Measurements from ENCODE around the gene GPR84.
"Not testable (repeated sequence)": the region's sequence is repeated elsewhere in the genome, so short reads cannot be mapped to it uniquely, and the experiment has no call there.

Gene GPR84

GRCh38 chr12:54328595-54329337 lies 35.5 kb downstream of the GPR84 start:
- no peak for ATAC-seq
- TF ChIP-seq ZFP30 (CRISPR knock-in tag; IDR thresholded peaks at IDR 0.05) (no peak), GLIS3 (CRISPR knock-in tag; IDR thresholded peaks at IDR 0.05) (no peak), ZNF8 (CRISPR knock-in tag; IDR thresholded peaks at IDR 0.05) (no peak), CSDC2 (CRISPR knock-in tag; IDR thresholded peaks at IDR 0.05) (no peak), SNAI2 (CRISPR knock-in tag; IDR thresholded peaks at IDR 0.05) (no peak), ISL1 (CRISPR knock-in tag; IDR thresholded peaks at IDR 0.05) (no peak), ESRRG (CRISPR knock-in tag; IDR thresholded peaks at IDR 0.05) (no peak), ZNF565 (CRISPR knock-in tag; conservative IDR thresholded peaks at IDR 0.05; ENCODE audit: low read depth) (no peak), ZFP3 (CRISPR knock-in tag; IDR thresholded peaks at IDR 0.05) (no peak), ZC3H10 (CRISPR knock-in tag; IDR thresholded peaks at IDR 0.05) (no peak), CSRNP3 (CRISPR knock-in tag; IDR thresholded peaks at IDR 0.05) (no peak)

- ATAC-seq = not testable (repeated sequence)
Observed at GRCh38 chr12:54325442-54326109, 38.7 kb downstream of the GPR84 start.

GRCh38 chr12:54324617-54325441 lies 39.5 kb downstream of the GPR84 start, which contains the start of gene COPZ1:
COPZ1 (plus strand) TSS chr12:54325131; CDS start chr12:54325164, 33 bp downstream.
- ATAC-seq = peak; percentile 99
- TF ChIP-seq TCF4 (CRISPR knock-in tag; IDR thresholded peaks at IDR 0.05; ENCODE audit: borderline replicate concordance) (peak; percentile 10; the same call in 1 of the 2 replicates), ESRRG (CRISPR knock-in tag; IDR thresholded peaks at IDR 0.05) (no peak), SNAI2 (CRISPR knock-in tag; IDR thresholded peaks at IDR 0.05) (no peak)

- ATAC-seq = no peak
- no peak for TF ChIP-seq BACH2 (CRISPR knock-in tag; IDR thresholded peaks at IDR 0.05; ENCODE audit: borderline replicate concordance)
- TF ChIP-seq TSHZ2 (CRISPR knock-in tag; IDR thresholded peaks at IDR 0.05) = no peak
- no peak for TF ChIP-seq ZNF8 (CRISPR knock-in tag; IDR thresholded peaks at IDR 0.05)
- TF ChIP-seq PATZ1 (CRISPR knock-in tag; IDR thresholded peaks at IDR 0.05; ENCODE audit: borderline replicate concordance) = no peak
- TF ChIP-seq TOX (CRISPR knock-in tag; IDR thresholded peaks at IDR 0.05; ENCODE audit: borderline replicate concordance) = no peak
- TF ChIP-seq OSR1 (CRISPR knock-in tag; IDR thresholded peaks at IDR 0.05) = no peak
- TF ChIP-seq ZFP30 (CRISPR knock-in tag; IDR thresholded peaks at IDR 0.05) = no peak
- TF ChIP-seq SNAI2 (CRISPR knock-in tag; IDR thresholded peaks at IDR 0.05) = no peak
- TF ChIP-seq CSDC2 (CRISPR knock-in tag; IDR thresholded peaks at IDR 0.05) = no peak
- TF ChIP-seq POU6F1 (CRISPR knock-in tag; IDR thresholded peaks at IDR 0.05; ENCODE audit: borderline replicate concordance, low read depth) = no peak
- TF ChIP-seq ZC3H10 (CRISPR knock-in tag; IDR thresholded peaks at IDR 0.05) = no peak
- TF ChIP-seq ZNF70 (CRISPR knock-in tag; IDR thresholded peaks at IDR 0.05) = no peak
- TF ChIP-seq GLIS3 (CRISPR knock-in tag; IDR thresholded peaks at IDR 0.05) = no peak
- TF ChIP-seq ARNTL (CRISPR knock-in tag; IDR thresholded peaks at IDR 0.05; ENCODE audit: borderline replicate concordance, low read depth) = no peak
- no peak for TF ChIP-seq ZFP3 (CRISPR knock-in tag; IDR thresholded peaks at IDR 0.05)
Observed at GRCh38 chr12:54321363-54321762, 42.9 kb downstream of the GPR84 start.
